Measurements from ENCODE around the gene DMRTB1. TPM values are rescaled to one million over a fixed set of nuclear protein-coding genes. Genes with fewer than 3 reads are reported as not detected.

Gene DMRTB1
- total and polyA plus RNA-seq, 7 donors, result not detected

DNA sequence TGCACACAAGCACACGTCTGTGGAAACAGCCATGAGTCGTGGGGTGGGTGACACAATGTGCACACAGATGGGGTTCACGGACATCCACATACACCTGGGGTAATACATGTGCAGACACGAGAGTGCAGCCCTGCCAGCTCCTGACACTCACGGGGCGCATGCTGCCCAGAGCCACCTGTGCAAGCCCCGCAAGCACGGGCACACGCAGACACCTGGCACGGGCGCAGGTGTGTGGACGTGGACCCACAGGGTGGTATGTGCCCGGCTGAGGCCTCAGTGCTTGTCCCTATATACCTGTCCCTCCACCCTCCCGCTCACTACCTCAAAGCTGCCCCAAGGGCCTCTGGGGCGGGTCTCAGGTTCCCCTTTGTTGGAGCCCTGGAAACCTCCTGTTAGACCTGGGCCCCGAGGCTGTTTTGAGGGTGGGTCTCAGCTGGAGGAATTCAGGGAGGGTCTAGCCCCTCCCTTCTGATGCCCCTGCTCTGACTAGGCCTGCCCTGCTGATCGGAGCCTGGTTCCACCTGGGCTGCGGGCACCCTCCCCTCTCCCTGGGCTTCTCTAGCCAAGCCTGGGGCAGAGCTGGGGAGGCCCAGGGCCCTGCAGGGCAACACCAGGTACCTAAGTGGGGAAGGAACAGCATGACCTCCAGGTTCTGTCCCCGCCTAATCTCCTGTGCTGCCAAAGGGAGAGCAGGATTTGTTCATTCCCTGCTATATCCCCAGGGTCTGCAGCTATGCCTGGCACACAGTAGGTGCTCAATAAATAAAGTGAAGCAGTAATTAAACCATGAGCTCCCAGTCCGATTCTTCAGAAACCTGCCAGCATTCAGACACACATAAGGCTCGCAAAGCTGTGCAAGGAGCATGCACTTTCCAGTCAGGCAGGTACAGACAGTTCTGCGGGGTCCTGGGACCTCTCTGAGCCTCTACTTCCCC lies 49.1 kb downstream of the DMRTB1 start:
- ATAC-seq (no peak), DNase-seq (no peak)
- Histone ChIP-seq H3K27ac (no peak overlapping the region), H3K4me1 (no peaks in the 10 kb centered on the region), H3K36me3 (ENCODE audit: insufficient read depth in 1 of 2, low read depth in 1 of 2) (no peaks in the 10 kb centered on the region), H3K4me3 (no peak overlapping the region), H3K9me3 (no peaks in the 10 kb centered on the region), H3K27me3 (ENCODE audit: insufficient read depth in 3 of 3, low read length in 2 of 3) (no peaks in the 10 kb centered on the region)
- intact Hi-C loops (cut with DNase I), result no loop called here
- 91 to 93% (median 92%) methylated on average over 22 of the region's 22 CpGs for WGBS, 3 donors
- no peak for TF ChIP-seq CTCF (IDR thresholded peaks at IDR 0.05)

- no peaks in the 10 kb centered on the region for H3K9me3 ChIP-seq
- no peaks in the 10 kb centered on the region for H3K4me1 ChIP-seq
- no peak for TF ChIP-seq CTCF (IDR thresholded peaks at IDR 0.05)
- intact Hi-C loops (cut with DNase I), result no loop called here
- no peaks in the 10 kb centered on the region for H3K27me3 ChIP-seq (ENCODE audit: insufficient read depth in 3 of 3, low read length in 2 of 3)
- DNase-seq (no peak), ATAC-seq (no peak)
- no peak overlapping the region for H3K27ac ChIP-seq
- no peak overlapping the region for H3K4me3 ChIP-seq
- 74 to 83% (median 76%) methylated on average over 20 to 23 of the region's 23 CpGs for WGBS, 3 donors
- no peaks in the 10 kb centered on the region for H3K36me3 ChIP-seq (ENCODE audit: insufficient read depth in 1 of 2, low read depth in 1 of 2)
Measured at GRCh38 chr1:53508991-53509666, 49.9 kb downstream of the DMRTB1 start.

- DNase-seq, result no peak
- intact Hi-C loops (cut with DNase I), result no loop called here
Measured at GRCh38 chr1:53509775-53510174, 50.6 kb downstream of the DMRTB1 start.

GRCh38 chr1:53510215-53510614 lies 51.0 kb downstream of the DMRTB1 start:
- intact Hi-C loops (cut with DNase I), result no loop called here
- no peak for DNase-seq
- no peaks in the 10 kb centered on the region for H3K4me1 ChIP-seq

More at GRCh38 chr1:53509775-53510174, 50.6 kb downstream of the DMRTB1 start:
- H3K27me3 ChIP-seq (ENCODE audit: insufficient read depth in 3 of 3, low read length in 2 of 3), result no peaks in the 10 kb centered on the region
- no peak overlapping the region for H3K27ac ChIP-seq
- no peak overlapping the region for H3K4me3 ChIP-seq
- H3K9me3 ChIP-seq, result no peaks in the 10 kb centered on the region
- no peak for ATAC-seq
- H3K36me3 ChIP-seq (ENCODE audit: insufficient read depth in 1 of 2, low read depth in 1 of 2), result no peaks in the 10 kb centered on the region
- 93 to 95% (median 94%) methylated on average over 12 to 13 of the region's 13 CpGs for WGBS, 3 donors
- no peak for TF ChIP-seq CTCF (IDR thresholded peaks at IDR 0.05)
- H3K4me1 ChIP-seq, result no peaks in the 10 kb centered on the region

More at GRCh38 chr1:53510215-53510614, 51.0 kb downstream of the DMRTB1 start:
- no peak overlapping the region for H3K4me3 ChIP-seq
- no peak for TF ChIP-seq CTCF (IDR thresholded peaks at IDR 0.05)
- no peaks in the 10 kb centered on the region for H3K36me3 ChIP-seq (ENCODE audit: insufficient read depth in 1 of 2, low read depth in 1 of 2)
- no peak overlapping the region for H3K27ac ChIP-seq
- no peak for ATAC-seq
- 87 to 96% (median 92%) methylated on average over 7 of the region's 7 CpGs for WGBS, 3 donors
- H3K9me3 ChIP-seq, result no peaks in the 10 kb centered on the region
- no peaks in the 10 kb centered on the region for H3K27me3 ChIP-seq (ENCODE audit: insufficient read depth in 3 of 3, low read length in 2 of 3)
